Measurements from ENCODE around the gene HLA-DRB5. TPM values are rescaled to one million over a fixed set of nuclear protein-coding genes. Genes with fewer than 3 reads are reported as not detected.
"Not testable (repeated sequence)": the region's sequence is repeated elsewhere in the genome, so short reads cannot be mapped to it uniquely, and the experiment has no call there.

The HLA-DRB5 gene
- total RNA-seq, 1 donor from 2014 or later: not detected

GRCh38 chr6:32472781-32473375 is 57.2 kb downstream of the HLA-DRB5 start:
- no peak for DNase-seq (ENCODE audit: low read depth)
- Histone ChIP-seq H3K36me3 (ENCODE audit: control insufficient read depth, insufficient read depth, low read length) (no peaks in the 10 kb centered on the region), H3K4me3 (ENCODE audit: low read depth, low read length) (no peak overlapping the region), H3K27me3 (ENCODE audit: control insufficient read depth, insufficient read depth, low read length) (no peaks in the 10 kb centered on the region)
- TF ChIP-seq, protein P1, sequence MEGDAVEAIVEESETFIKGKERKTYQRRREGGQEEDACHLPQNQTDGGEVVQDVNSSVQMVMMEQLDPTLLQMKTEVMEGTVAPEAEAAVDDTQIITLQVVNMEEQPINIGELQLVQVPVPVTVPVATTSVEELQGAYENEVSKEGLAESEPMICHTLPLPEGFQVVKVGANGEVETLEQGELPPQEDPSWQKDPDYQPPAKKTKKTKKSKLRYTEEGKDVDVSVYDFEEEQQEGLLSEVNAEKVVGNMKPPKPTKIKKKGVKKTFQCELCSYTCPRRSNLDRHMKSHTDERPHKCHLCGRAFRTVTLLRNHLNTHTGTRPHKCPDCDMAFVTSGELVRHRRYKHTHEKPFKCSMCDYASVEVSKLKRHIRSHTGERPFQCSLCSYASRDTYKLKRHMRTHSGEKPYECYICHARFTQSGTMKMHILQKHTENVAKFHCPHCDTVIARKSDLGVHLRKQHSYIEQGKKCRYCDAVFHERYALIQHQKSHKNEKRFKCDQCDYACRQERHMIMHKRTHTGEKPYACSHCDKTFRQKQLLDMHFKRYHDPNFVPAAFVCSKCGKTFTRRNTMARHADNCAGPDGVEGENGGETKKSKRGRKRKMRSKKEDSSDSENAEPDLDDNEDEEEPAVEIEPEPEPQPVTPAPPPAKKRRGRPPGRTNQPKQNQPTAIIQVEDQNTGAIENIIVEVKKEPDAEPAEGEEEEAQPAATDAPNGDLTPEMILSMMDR (IDR thresholded peaks at IDR 0.05; ENCODE audit: insufficient read depth, low read length, poor library complexity, severe bottlenecking): no peak

- DNase-seq (ENCODE audit: low read depth); H3K4me3 ChIP-seq (ENCODE audit: low read depth, low read length); H3K27me3 ChIP-seq (ENCODE audit: control insufficient read depth, insufficient read depth, low read length): not testable (repeated sequence)
These were observed 62.2 kb downstream of the HLA-DRB5 start for GRCh38 chr6:32467743-32468503.

More at GRCh38 chr6:32467743-32468503, 62.2 kb downstream of the HLA-DRB5 start:
- not testable (repeated sequence) for H3K36me3 ChIP-seq (ENCODE audit: control insufficient read depth, insufficient read depth, low read length)

Other genes starting within 250 kb of the HLA-DRB5 start
- gene TSBP1, start 158.4 kb downstream of the HLA-DRB5 start, total RNA-seq: not detected in 2 replicates
- not detected in 2 replicates for gene BTNL2, start 123.1 kb downstream of the HLA-DRB5 start, total RNA-seq
- gene HLA-DRA, start 90.4 kb downstream of the HLA-DRB5 start, total RNA-seq: 0.38 and 0.62 TPM in 2 replicates
- 2.6 and 4.0 TPM in 2 replicates for gene HLA-DRB1, start 59.6 kb upstream of the HLA-DRB5 start, total RNA-seq
- 0.21 TPM in 2 replicates for gene HLA-DQA1, start 107.1 kb upstream of the HLA-DRB5 start, total RNA-seq
- gene HLA-DQB1, start 136.4 kb upstream of the HLA-DRB5 start, total RNA-seq: 24.5 and 28.2 TPM in 2 replicates
- not detected in 2 replicates for gene HLA-DQA2, start 211.1 kb upstream of the HLA-DRB5 start, total RNA-seq
- not detected in 2 replicates for gene HLA-DQB2, start 233.2 kb upstream of the HLA-DRB5 start, total RNA-seq

Measured in kidney epithelial cell (primary cell).